CD4-positive, alpha-beta T cell (primary cell): ENCODE results near the gene MAST4. TPM values are rescaled to one million over a fixed set of nuclear protein-coding genes. Genes with fewer than 3 reads are reported as not detected.

Experiments
- ATAC-seq: fragments of 200-7000 bp; cut with Tn5 transposase; one replicate; pipeline ENCODE4 v1.10.0; 2022; ENCODE audit warnings: mild to moderate bottlenecking; ENCODE audit not compliant: poor library complexity
- CTCF ChIA-PET: fragments of 350-600 bp; sonication (Branson Sonifier 250); formaldehyde crosslinking; loops from one replicate; lab custom pipeline; 2021; ENCODE audit warnings: antibody characterized with exemption, inconsistent platforms; lab: Charles Lee
- POLR2A ChIA-PET: fragments of 350-600 bp; sonication (Branson Sonifier 250); formaldehyde crosslinking; loops from one replicate; lab custom pipeline; 2021; ENCODE audit warnings: antibody characterized with exemption, inconsistent platforms; lab: Charles Lee
- DNase-seq, 14 experiments: peaks; one replicate each; pipeline ENCODE4 v3.0.0-alpha.2; 2013 to 2020; ENCODE audit warnings: mixed read lengths in 2 of 14
- H3K27ac ChIP-seq, 2 donors: one replicate each; pipeline versions ENCODE4 v1.5.1 to v1.7.0; 2013; ENCODE audit warnings: low read length in 2 of 2, low read depth in 1 of 2, mild to moderate bottlenecking in 1 of 2
- H3K27me3 ChIP-seq, 2 experiments: 1 replicate in 1 of 2; 2 replicates in 1 of 2; pipeline versions ENCODE4 v1.6.1 to v1.7.0; 2013; ENCODE audit warnings: low read length in 2 of 2, control low read depth in 1 of 2, mild to moderate bottlenecking in 1 of 2, moderate library complexity in 1 of 2; ENCODE audit not compliant: insufficient read depth in 2 of 2, control insufficient read depth in 1 of 2
- H3K36me3 ChIP-seq: one replicate; pipeline ENCODE4 v1.6.1; 2013; ENCODE audit warnings: low read length, control low read depth; ENCODE audit not compliant: insufficient read depth
- H3K4me1 ChIP-seq: one replicate; pipeline ENCODE4 v1.6.1; 2013; ENCODE audit warnings: low read length, control low read depth; ENCODE audit not compliant: insufficient read depth
- H3K4me3 ChIP-seq: one replicate; pipeline ENCODE4 v1.5.1; 2013; ENCODE audit warnings: mild to moderate bottlenecking, low read length, moderate library complexity
- H3K9me3 ChIP-seq, 2 experiments: 1 replicate in 1 of 2; 2 replicates in 1 of 2; pipeline versions ENCODE4 v1.6.1 to v1.7.0; 2013; ENCODE audit warnings: low read length in 2 of 2, mild to moderate bottlenecking in 2 of 2, control low read depth in 1 of 2, moderate library complexity in 1 of 2; ENCODE audit not compliant: control insufficient read depth in 1 of 2, insufficient read depth in 1 of 2
- H3K27ac Mint-ChIP-seq: one replicate; pipeline ENCODE4 v1.8.0; 2020; ENCODE audit warnings: mixed read lengths
- H3K27me3 Mint-ChIP-seq: one replicate; pipeline ENCODE4 v1.8.0; 2021; ENCODE audit warnings: mixed read lengths
- H3K36me3 Mint-ChIP-seq: one replicate; pipeline ENCODE4 v1.8.0; 2021; ENCODE audit warnings: low read depth, mixed read lengths
- H3K4me1 Mint-ChIP-seq: one replicate; pipeline ENCODE4 v1.8.0; 2021; ENCODE audit warnings: low read depth, mixed read lengths
- H3K4me3 Mint-ChIP-seq: one replicate; pipeline ENCODE4 v1.8.0; 2020; ENCODE audit warnings: mild to moderate bottlenecking, mixed read lengths
- H3K9me3 Mint-ChIP-seq: one replicate; pipeline ENCODE4 v1.8.0; 2020; ENCODE audit warnings: mixed read lengths
- intact Hi-C, 2 experiments: fragments of 100-400 bp; cut with DNase I in 1 of 2; cut with micrococcal nuclease in 1 of 2; formaldehyde crosslinking; loops; one replicate each; pipeline versions ENCODE4 v1.15.1 to v1.9.0; 2023 to 2025; cut with DNase I, micrococcal nuclease
- total RNA-seq, 174 experiments: library from RNA in 2 of 174; stranded (reverse) in 2 of 174; gene quantifications; one replicate each; pipeline ENCODE4 v1.2.3 and lab custom pipeline; 2021 to 2026
- TF ChIP-seq, protein P1 (sequence below): fragments of 200-600 bp; IDR thresholded peaks from one replicate; pipeline ENCODE4 v1.8.0; 2022; ENCODE audit warnings: antibody characterized with exemption, mild to moderate bottlenecking

Gene MAST4
- total RNA-seq, 2 experiments from 2014 or later, result 21.3 to 21.6 TPM

- H3K4me1 ChIP-seq, result peaks cover 87% of the 10 kb centered on the region
- no peaks in the 10 kb centered on the region for H3K27me3 ChIP-seq
- intact Hi-C loops, result loop anchor here in 1 of 2 experiments (10.0 kb wide), 2 partner anchors 158 to 1092 kb away; no protein-coding TSS in a partner anchor
- peak overlapping the region; percentile 6 for H3K4me3 ChIP-seq
- ChIA-PET POLR2A (interaction anchor here (1.0 to 14.4 kb wide), 2 partner anchors 42 to 1087 kb away, joined by 3 to 275 read pairs; no protein-coding TSS in a partner anchor), CTCF (interaction anchor here (1.1 to 4.4 kb wide), 2 partner anchors 46 to 176 kb away, joined by 3 to 18 read pairs; no protein-coding TSS in a partner anchor)
- Mint-ChIP-seq H3K27me3 (no peaks in the 10 kb centered on the region), H3K4me1 (peaks cover 83% of the 10 kb centered on the region), H3K4me3 (peak overlapping the region; percentile 15), H3K27ac (peak overlapping the region; percentile 86), H3K36me3 (peaks cover 48% of the 10 kb centered on the region), H3K9me3 (no peaks in the 10 kb centered on the region)
- TF ChIP-seq, protein P1, sequence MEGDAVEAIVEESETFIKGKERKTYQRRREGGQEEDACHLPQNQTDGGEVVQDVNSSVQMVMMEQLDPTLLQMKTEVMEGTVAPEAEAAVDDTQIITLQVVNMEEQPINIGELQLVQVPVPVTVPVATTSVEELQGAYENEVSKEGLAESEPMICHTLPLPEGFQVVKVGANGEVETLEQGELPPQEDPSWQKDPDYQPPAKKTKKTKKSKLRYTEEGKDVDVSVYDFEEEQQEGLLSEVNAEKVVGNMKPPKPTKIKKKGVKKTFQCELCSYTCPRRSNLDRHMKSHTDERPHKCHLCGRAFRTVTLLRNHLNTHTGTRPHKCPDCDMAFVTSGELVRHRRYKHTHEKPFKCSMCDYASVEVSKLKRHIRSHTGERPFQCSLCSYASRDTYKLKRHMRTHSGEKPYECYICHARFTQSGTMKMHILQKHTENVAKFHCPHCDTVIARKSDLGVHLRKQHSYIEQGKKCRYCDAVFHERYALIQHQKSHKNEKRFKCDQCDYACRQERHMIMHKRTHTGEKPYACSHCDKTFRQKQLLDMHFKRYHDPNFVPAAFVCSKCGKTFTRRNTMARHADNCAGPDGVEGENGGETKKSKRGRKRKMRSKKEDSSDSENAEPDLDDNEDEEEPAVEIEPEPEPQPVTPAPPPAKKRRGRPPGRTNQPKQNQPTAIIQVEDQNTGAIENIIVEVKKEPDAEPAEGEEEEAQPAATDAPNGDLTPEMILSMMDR, result no peak
- peak overlapping the region in 1 of 2 donors; percentile 3 for H3K27ac ChIP-seq
- peaks cover 0 to 22% of the 10 kb centered on the region in 2 experiments for H3K9me3 ChIP-seq
- DNase-seq (no peak), ATAC-seq (no peak)
- peaks cover 32% of the 10 kb centered on the region for H3K36me3 ChIP-seq
Measured at GRCh38 chr5:67163231-67163756, 567.1 kb downstream of the MAST4 start.

GRCh38 chr5:67163863-67164595 is 567.8 kb downstream of the MAST4 start:
- Histone ChIP-seq H3K27ac (peak overlapping the region in 1 of 2 donors; percentile 88), H3K4me1 (peaks cover 80% of the 10 kb centered on the region), H3K4me3 (peak overlapping the region; percentile 56), H3K36me3 (peaks cover 32% of the 10 kb centered on the region), H3K27me3 (no peaks in the 10 kb centered on the region), H3K9me3 (peaks cover 0 to 22% of the 10 kb centered on the region in 2 experiments)
- peaks cover 52% of the 10 kb centered on the region for H3K36me3 Mint-ChIP-seq
- peaks cover 85% of the 10 kb centered on the region for H3K4me1 Mint-ChIP-seq
- POLR2A ChIA-PET, result interaction anchor here (0.6 to 14.4 kb wide), 3 partner anchors 25 to 49 kb away, joined by 3 to 275 read pairs (median 3); no protein-coding TSS in a partner anchor
- no peaks in the 10 kb centered on the region for H3K27me3 Mint-ChIP-seq
- H3K4me3 Mint-ChIP-seq, result no peak overlapping the region
- DNase-seq (no peak), ATAC-seq (no peak)
- CTCF ChIA-PET, result interaction anchor here (1.1 to 6.0 kb wide), 3 partner anchors 43 to 176 kb away, joined by 3 to 74 read pairs (median 18); no protein-coding TSS in a partner anchor
- TF ChIP-seq, protein P1, result no peak
- no peaks in the 10 kb centered on the region for H3K9me3 Mint-ChIP-seq
- intact Hi-C loops, result loop anchor here in 1 of 2 experiments (10.0 kb wide), 2 partner anchors 159 to 1091 kb away; no protein-coding TSS in a partner anchor
- H3K27ac Mint-ChIP-seq, result peak overlapping the region; percentile 97

DNA sequence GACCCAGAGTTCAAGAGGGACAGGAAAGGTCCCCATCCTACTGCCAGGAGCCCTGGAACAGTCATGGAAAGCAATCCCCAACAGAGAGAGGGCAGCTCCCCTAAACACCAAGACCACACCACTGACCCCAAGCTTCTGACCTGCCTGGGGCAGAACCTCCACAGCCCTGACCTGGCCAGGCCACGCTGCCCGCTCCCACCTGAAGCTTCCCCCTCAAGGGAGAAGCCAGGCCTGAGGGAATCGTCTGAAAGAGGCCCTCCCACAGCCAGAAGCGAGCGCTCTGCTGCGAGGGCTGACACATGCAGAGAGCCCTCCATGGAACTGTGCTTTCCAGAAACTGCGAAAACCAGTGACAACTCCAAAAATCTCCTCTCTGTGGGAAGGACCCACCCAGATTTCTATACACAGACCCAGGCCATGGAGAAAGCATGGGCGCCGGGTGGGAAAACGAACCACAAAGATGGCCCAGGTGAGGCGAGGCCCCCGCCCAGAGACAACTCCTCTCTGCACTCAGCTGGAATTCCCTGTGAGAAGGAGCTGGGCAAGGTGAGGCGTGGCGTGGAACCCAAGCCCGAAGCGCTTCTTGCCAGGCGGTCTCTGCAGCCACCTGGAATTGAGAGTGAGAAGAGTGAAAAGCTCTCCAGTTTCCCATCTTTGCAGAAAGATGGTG is 568.8 kb downstream of the MAST4 start:
- Histone ChIP-seq H3K36me3 (peaks cover 32% of the 10 kb centered on the region), H3K27ac (peak overlapping the region; percentile 83 to 88), H3K4me3 (peak overlapping the region; percentile 56), H3K4me1 (peaks cover 71% of the 10 kb centered on the region), H3K9me3 (peaks cover 0 to 22% of the 10 kb centered on the region in 2 experiments), H3K27me3 (no peaks in the 10 kb centered on the region)
- peaks cover 79% of the 10 kb centered on the region for H3K4me1 Mint-ChIP-seq
- DNase-seq (no peak), ATAC-seq (no peak)
- H3K27ac Mint-ChIP-seq, result peak overlapping the region; percentile 97
- POLR2A ChIA-PET, result interaction anchor here (0.6 to 14.4 kb wide), 5 partner anchors 17 to 160 kb away, joined by 3 to 275 read pairs (median 10); no protein-coding TSS in a partner anchor
- no peaks in the 10 kb centered on the region for H3K9me3 Mint-ChIP-seq
- H3K36me3 Mint-ChIP-seq, result peaks cover 52% of the 10 kb centered on the region
- TF ChIP-seq, protein P1, result no peak
- no peaks in the 10 kb centered on the region for H3K27me3 Mint-ChIP-seq
- H3K4me3 Mint-ChIP-seq, result peak overlapping the region; percentile 88
- intact Hi-C loops, result loop anchor here in 1 of 2 experiments (10.0 kb wide), 2 partner anchors 160 to 1090 kb away; no protein-coding TSS in a partner anchor
- CTCF ChIA-PET, result interaction anchor here (1.1 to 6.0 kb wide), 2 partner anchors 42 to 177 kb away, joined by 3 to 74 read pairs; no protein-coding TSS in a partner anchor
